ENCODE data around the gene DLGAP5.

GRCh38 chr14:55238019-55238680 lies 46.8 kb upstream of the DLGAP5 start:
- TF ChIP-seq CTCF (IDR thresholded peaks at IDR 0.05) (no peak), POLR2A (IDR thresholded peaks at IDR 0.05) (no peak)

All from prostate gland (tissue), 2 donors.